Measurements from ENCODE around the gene HOXA9.

The HOXA9 gene

GRCh38 chr7:27123007-27123476, 42.3 kb downstream of the HOXA9 start:
- TF ChIP-seq MYC (IDR thresholded peaks at IDR 0.05; ENCODE audit: low read depth, low read length) (no peak), POLR2A (IDR thresholded peaks at IDR 0.05; ENCODE audit: extremely low read depth, insufficient read length) (no peak), CTCF (IDR thresholded peaks at IDR 0.05; ENCODE audit: low read depth, low read length) (no peak)
- TF ChIP-seq, protein P1, sequence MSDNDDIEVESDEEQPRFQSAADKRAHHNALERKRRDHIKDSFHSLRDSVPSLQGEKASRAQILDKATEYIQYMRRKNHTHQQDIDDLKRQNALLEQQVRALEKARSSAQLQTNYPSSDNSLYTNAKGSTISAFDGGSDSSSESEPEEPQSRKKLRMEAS (IDR thresholded peaks at IDR 0.05; ENCODE audit: low read depth, low read length), result no peak
- H3K4me3 ChIP-seq (ENCODE audit: low read depth, low read length), result no peak overlapping the region
- DNase-seq (ENCODE audit: low read depth), result no peak

DNA sequence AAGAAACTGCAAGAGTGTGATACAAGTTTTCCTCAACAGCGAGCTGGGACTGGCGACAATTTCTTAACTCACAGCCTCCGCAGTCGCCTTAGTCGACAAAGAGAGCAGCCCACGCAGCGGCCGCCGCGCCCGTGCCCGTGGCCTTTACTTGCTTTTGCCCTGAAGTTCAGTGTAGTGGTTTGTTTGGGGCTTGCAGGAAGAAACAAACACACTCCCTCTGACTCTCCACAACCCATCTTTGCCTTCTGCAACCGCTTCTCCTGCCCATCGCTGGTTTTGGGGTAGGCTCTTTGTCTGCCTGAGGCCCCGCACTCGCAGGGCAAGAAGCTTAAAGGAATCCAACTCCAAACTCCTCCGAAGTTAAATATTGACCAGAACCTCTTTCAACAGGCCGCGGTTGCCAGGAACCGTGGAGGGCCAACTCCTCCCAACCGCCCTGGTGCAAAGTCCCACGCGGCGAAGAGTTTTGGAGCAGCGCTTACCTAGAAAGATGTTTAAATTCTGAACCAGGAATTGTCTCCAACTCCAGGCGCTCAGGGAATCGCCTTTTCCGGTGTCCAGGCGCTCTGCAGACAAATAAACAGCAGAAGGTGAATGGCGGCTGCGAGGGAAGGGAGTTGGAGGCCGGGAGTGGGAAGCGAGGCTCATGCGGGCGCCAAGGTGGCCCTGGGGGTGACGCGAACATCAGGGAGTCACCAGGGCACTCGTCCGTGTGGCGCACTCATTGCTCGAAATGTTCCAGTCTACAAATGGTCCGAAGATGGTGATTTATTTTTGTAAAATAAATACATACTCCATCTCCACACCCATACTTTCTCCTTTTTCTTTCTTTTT, 43.0 kb downstream of the HOXA9 start:
- H3K4me3 ChIP-seq (ENCODE audit: low read depth, low read length), result no peak overlapping the region
- DNase-seq (ENCODE audit: low read depth), result no peak
- TF ChIP-seq, protein P1 (IDR thresholded peaks at IDR 0.05; ENCODE audit: low read depth, low read length), result no peak
- no peak for TF ChIP-seq POLR2A (IDR thresholded peaks at IDR 0.05; ENCODE audit: extremely low read depth, insufficient read length)
- no peak for TF ChIP-seq CTCF (IDR thresholded peaks at IDR 0.05; ENCODE audit: low read depth, low read length)
- no peak for TF ChIP-seq MYC (IDR thresholded peaks at IDR 0.05; ENCODE audit: low read depth, low read length)

DNA sequence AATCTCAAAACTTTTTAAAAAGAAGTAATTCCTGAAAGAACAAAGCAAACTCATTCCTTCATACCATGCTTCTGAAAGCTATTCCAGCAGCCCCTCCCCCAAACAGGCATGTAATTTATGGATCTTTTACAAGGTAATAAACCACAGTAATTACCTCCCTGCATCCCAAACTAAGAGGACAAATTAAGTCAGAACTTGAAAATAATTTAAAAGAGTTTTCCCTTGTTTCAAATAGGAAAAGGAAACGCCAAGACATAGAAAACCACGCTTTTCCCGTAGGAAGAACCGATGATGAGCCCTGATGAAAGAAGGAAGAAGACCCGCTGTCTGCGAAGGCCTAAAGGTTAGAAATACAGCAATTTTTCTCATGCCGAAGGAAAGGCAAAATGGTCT, 43.7 kb downstream of the HOXA9 start:
- no peak for DNase-seq (ENCODE audit: low read depth)
- H3K4me3 ChIP-seq (ENCODE audit: low read depth, low read length), result no peak overlapping the region
- TF ChIP-seq, protein P1 (IDR thresholded peaks at IDR 0.05; ENCODE audit: low read depth, low read length), result no peak
- TF ChIP-seq MYC (IDR thresholded peaks at IDR 0.05; ENCODE audit: low read depth, low read length) (no peak), POLR2A (IDR thresholded peaks at IDR 0.05; ENCODE audit: extremely low read depth, insufficient read length) (no peak), CTCF (IDR thresholded peaks at IDR 0.05; ENCODE audit: low read depth, low read length) (no peak)

DNA sequence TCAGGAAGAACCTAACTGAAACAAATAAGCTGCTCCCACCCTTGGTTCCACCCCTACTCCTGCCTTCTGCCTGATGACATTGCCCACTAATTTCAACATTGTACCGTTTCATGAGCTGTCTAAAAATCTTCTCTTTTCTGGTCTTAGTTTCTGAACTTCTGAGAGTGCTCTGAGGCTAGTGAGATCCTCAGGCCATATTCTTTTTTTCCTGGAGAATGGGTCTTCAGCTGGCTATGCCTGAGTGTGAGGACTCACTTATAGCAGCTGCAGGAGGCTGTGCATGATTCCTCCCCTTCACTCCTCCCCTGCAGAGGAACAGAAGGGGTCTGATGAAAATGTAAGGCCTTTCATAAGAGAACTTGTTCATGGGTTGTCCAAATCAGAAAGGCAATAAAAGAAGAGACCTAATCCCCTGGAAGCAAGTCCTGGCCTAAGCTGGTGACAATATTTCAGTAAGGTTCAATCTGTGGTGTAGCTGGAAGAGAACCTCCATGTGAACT, 45.9 kb downstream of the HOXA9 start:
- TF ChIP-seq MYC (IDR thresholded peaks at IDR 0.05; ENCODE audit: low read depth, low read length) (no peak), CTCF (IDR thresholded peaks at IDR 0.05; ENCODE audit: low read depth, low read length) (no peak), POLR2A (IDR thresholded peaks at IDR 0.05; ENCODE audit: extremely low read depth, insufficient read length) (no peak)
- TF ChIP-seq, protein P1 (IDR thresholded peaks at IDR 0.05; ENCODE audit: low read depth, low read length), result no peak
- DNase-seq (ENCODE audit: low read depth), result no peak
- H3K4me3 ChIP-seq (ENCODE audit: low read depth, low read length), result no peak overlapping the region

- TF ChIP-seq POLR2A (IDR thresholded peaks at IDR 0.05; ENCODE audit: extremely low read depth, insufficient read length) (no peak), MYC (IDR thresholded peaks at IDR 0.05; ENCODE audit: low read depth, low read length) (no peak), CTCF (IDR thresholded peaks at IDR 0.05; ENCODE audit: low read depth, low read length) (no peak)
- TF ChIP-seq, protein P1 (IDR thresholded peaks at IDR 0.05; ENCODE audit: low read depth, low read length), result no peak
- no peak overlapping the region for H3K4me3 ChIP-seq (ENCODE audit: low read depth, low read length)
- no peak for DNase-seq (ENCODE audit: low read depth)
Observed at GRCh38 chr7:27118580-27118979, 46.8 kb downstream of the HOXA9 start.

All from NB4 (cell line).